Smooth muscle cell (in vitro differentiated cells): ENCODE measurements around the gene PRPSAP2. TPM values are rescaled to one million over a fixed set of nuclear protein-coding genes. Genes with fewer than 3 reads are reported as not detected.
"Not testable (repeated sequence)": the region's sequence is repeated elsewhere in the genome, so short reads cannot be mapped to it uniquely, and the experiment has no call there.

Experiments
- DNase-seq: peaks from one replicate; lab custom pipeline; 2025; ENCODE audit not compliant: unreplicated experiment; lab: John Stamatoyannopoulos, UW
- H2AFZ ChIP-seq: fragments of 200-600 bp; sonication (generic); 2 replicates; pipeline ENCODE4 v1.6.0; 2016; ENCODE audit warnings: antibody characterized with exemption, low read depth, mild to moderate bottlenecking
- H3F3A ChIP-seq: fragments of 200-600 bp; sonication (generic); 2 replicates; pipeline ENCODE4 v1.6.0; 2017; ENCODE audit warnings: antibody characterized with exemption, low read depth
- H3K27ac ChIP-seq: fragments of 200-600 bp; sonication (generic); 2 replicates; pipeline ENCODE4 v1.5.1; 2016; ENCODE audit warnings: low read depth, mild to moderate bottlenecking
- H3K27me3 ChIP-seq: fragments of 200-600 bp; sonication (generic); 2 replicates; pipeline ENCODE4 v1.6.1; 2016; ENCODE audit warnings: low read depth, mild to moderate bottlenecking
- H3K36me3 ChIP-seq: fragments of 200-600 bp; sonication (generic); 2 replicates; pipeline ENCODE4 v1.5.1; 2016; ENCODE audit warnings: low read depth
- H3K4me1 ChIP-seq: fragments of 200-600 bp; sonication (generic); 2 replicates; pipeline ENCODE4 v1.5.1; 2016; ENCODE audit warnings: low read depth
- H3K4me2 ChIP-seq: fragments of 200-600 bp; sonication (generic); 2 replicates; pipeline ENCODE4 v1.6.0; 2016; ENCODE audit warnings: mild to moderate bottlenecking
- H3K4me3 ChIP-seq: fragments of 200-600 bp; sonication (generic); 2 replicates; pipeline ENCODE4 v1.5.1; 2016; ENCODE audit warnings: mild to moderate bottlenecking
- H3K79me2 ChIP-seq: fragments of 200-600 bp; sonication (generic); 2 replicates; pipeline ENCODE4 v1.6.0; 2016; ENCODE audit warnings: low read depth, mild to moderate bottlenecking
- H3K9ac ChIP-seq: fragments of 200-600 bp; sonication (generic); 2 replicates; pipeline ENCODE4 v1.6.0; 2016; ENCODE audit warnings: low read depth
- H3K9me3 ChIP-seq: fragments of 200-600 bp; sonication (generic); replicated peaks from 2 replicates; pipeline ENCODE4 v1.5.1; 2016; ENCODE audit warnings: low read depth
- H4K20me1 ChIP-seq: fragments of 200-600 bp; sonication (generic); 2 replicates; pipeline ENCODE4 v1.6.0; 2016; ENCODE audit warnings: low read depth
- CTCF ChIP-seq: fragments of 200-600 bp; sonication (generic); IDR thresholded peaks from 2 replicates; pipeline ENCODE4 v1.5.1; 2017; ENCODE audit warnings: borderline replicate concordance, mild to moderate bottlenecking, antibody characterized with exemption; ENCODE audit not compliant: insufficient read depth, poor library complexity, severe bottlenecking
- WGBS: methylation state at CpG from one replicate; pipeline ENCODE4 v1.1.7; 2016; ENCODE audit warnings: low lambda C conversion rate; 5-methylcytosine and 5-hydroxymethylcytosine counted together
- polyA plus RNA-seq: library from polyadenylated mRNA; unstranded; fragments of >200 nt; fragmentation: Nextera tagmentation; extraction: Ambion mirVana; gene quantifications from 2 replicates; pipeline ENCODE4 v1.2.1, GENCODE V29; 2016
- total RNA-seq: library from RNA; depleted of rRNA; stranded (reverse); fragments of >200 nt; gene quantifications from 2 replicates; pipeline ENCODE4 v1.2.3, GENCODE V29; 2014

Gene PRPSAP2
- total and polyA plus RNA-seq, 2 experiments from 2014 or later, result 24.0 to 39.8 TPM

GRCh38 chr17:18859256-18859655 is 1.3 kb downstream of the PRPSAP2 start:
- Histone ChIP-seq H3K27ac (peak overlapping the region; percentile 49), H3K4me1 (peaks cover 8% of the 10 kb centered on the region), H3K27me3 (no peaks in the 10 kb centered on the region), H3K79me2 (peaks cover 39% of the 10 kb centered on the region), H2AFZ (no peak overlapping the region), H3K9ac (no peak overlapping the region), H3K4me2 (peak overlapping the region; percentile 90), H3K9me3 (no peaks in the 10 kb centered on the region), H4K20me1 (peaks cover 22% of the 10 kb centered on the region), H3K4me3 (peak overlapping the region; percentile 94), H3K36me3 (no peaks in the 10 kb centered on the region), H3F3A (no peaks in the 10 kb centered on the region)
- no peak for TF ChIP-seq CTCF
- DNase-seq, result no peak
- 48% methylated on average over 4 of the region's 4 CpGs for WGBS

- 95% methylated on average over 9 of the region's 9 CpGs for WGBS
- Histone ChIP-seq H2AFZ (no peak overlapping the region), H3F3A (no peaks in the 10 kb centered on the region), H3K79me2 (peaks cover 39% of the 10 kb centered on the region), H3K9ac (no peak overlapping the region), H3K36me3 (no peaks in the 10 kb centered on the region), H3K4me2 (no peak overlapping the region), H3K27ac (no peak overlapping the region), H3K27me3 (no peaks in the 10 kb centered on the region), H4K20me1 (peaks cover 26% of the 10 kb centered on the region), H3K4me3 (no peak overlapping the region), H3K4me1 (peaks cover 8% of the 10 kb centered on the region), H3K9me3 (no peaks in the 10 kb centered on the region)
- no peak for DNase-seq
- TF ChIP-seq CTCF, result no peak
Measured at GRCh38 chr17:18860161-18860972, 2.4 kb downstream of the PRPSAP2 start.

GRCh38 chr17:18862011-18862410 is 4.1 kb downstream of the PRPSAP2 start:
- Histone ChIP-seq H3K27me3 (no peaks in the 10 kb centered on the region), H3K79me2 (peaks cover 42% of the 10 kb centered on the region), H3K27ac (no peak overlapping the region), H3K9ac (no peak overlapping the region), H3K36me3 (no peaks in the 10 kb centered on the region), H3K4me1 (peaks cover 8% of the 10 kb centered on the region), H2AFZ (no peak overlapping the region), H3K4me2 (no peak overlapping the region), H3K4me3 (no peak overlapping the region), H3K9me3 (no peaks in the 10 kb centered on the region), H4K20me1 (peaks cover 27% of the 10 kb centered on the region), H3F3A (no peaks in the 10 kb centered on the region)
- DNase-seq, result no peak
- TF ChIP-seq CTCF, result no peak
- WGBS, result 93% methylated on average over 5 of the region's 5 CpGs

- H3K27ac ChIP-seq, H3K4me1 ChIP-seq, H3K4me3 ChIP-seq, H3K9me3 ChIP-seq, H3K36me3 ChIP-seq, H3K4me2 ChIP-seq, DNase-seq, H2AFZ ChIP-seq, H3K9ac ChIP-seq, H3F3A ChIP-seq, H3K27me3 ChIP-seq: not testable (repeated sequence)
- H4K20me1 ChIP-seq, result peaks cover 34% of the 10 kb centered on the region
- 77% methylated on average over 5 of the region's 5 CpGs for WGBS
- H3K79me2 ChIP-seq, result peaks cover 33% of the 10 kb centered on the region
Measured at GRCh38 chr17:18864996-18865395, 7.1 kb downstream of the PRPSAP2 start.
